GM21526 (cell line): ENCODE measurements around the gene POU2F3.
"Not testable (repeated sequence)": the region's sequence is repeated elsewhere in the genome, so short reads cannot be mapped to it uniquely, and the experiment has no call there.

Source experiments
- ATAC-seq: cut with Tn5 transposase; IDR thresholded peaks from one replicate; pipeline ENCODE4 v1.9.1; 2021; ENCODE audit warnings: moderate library complexity; ENCODE audit not compliant: unreplicated experiment, low FRiP score

Gene POU2F3

GRCh38 chr11:120245434-120245833 is 5.5 kb downstream of the POU2F3 start:
- no peak for ATAC-seq

GRCh38 chr11:120248551-120249278 is 8.8 kb downstream of the POU2F3 start:
- ATAC-seq: no peak

- ATAC-seq: no peak
Observed at GRCh38 chr11:120249279-120250262, 9.6 kb downstream of the POU2F3 start.

GRCh38 chr11:120253377-120253776 is 13.4 kb downstream of the POU2F3 start:
- not testable (repeated sequence) for ATAC-seq

GRCh38 chr11:120254788-120255518 is 15.0 kb downstream of the POU2F3 start:
- ATAC-seq: no peak

- no peak for ATAC-seq
Observed at GRCh38 chr11:120255519-120255866, 15.6 kb downstream of the POU2F3 start.

GRCh38 chr11:120256178-120256577 is 16.2 kb downstream of the POU2F3 start:
- no peak for ATAC-seq

GRCh38 chr11:120256779-120257178 is 16.8 kb downstream of the POU2F3 start:
- ATAC-seq: no peak

- no peak for ATAC-seq
Observed at GRCh38 chr11:120257346-120257745, 17.4 kb downstream of the POU2F3 start.

- ATAC-seq: no peak
Observed at GRCh38 chr11:120258661-120259060, 18.7 kb downstream of the POU2F3 start.

GRCh38 chr11:120259241-120259640 is 19.3 kb downstream of the POU2F3 start:
- ATAC-seq: no peak

- ATAC-seq: no peak
Observed at GRCh38 chr11:120259988-120260565, 20.1 kb downstream of the POU2F3 start.

GRCh38 chr11:120260616-120261015 is 20.7 kb downstream of the POU2F3 start:
- no peak for ATAC-seq

- no peak for ATAC-seq
Observed at GRCh38 chr11:120261321-120261720, 21.4 kb downstream of the POU2F3 start.

- ATAC-seq: no peak
Observed at GRCh38 chr11:120261931-120262330, 22.0 kb downstream of the POU2F3 start.

GRCh38 chr11:120267319-120267718 is 27.4 kb downstream of the POU2F3 start:
- no peak for ATAC-seq

GRCh38 chr11:120268686-120269085 is 28.7 kb downstream of the POU2F3 start:
- ATAC-seq: no peak

GRCh38 chr11:120270386-120270785 is 30.4 kb downstream of the POU2F3 start:
- ATAC-seq: no peak

GRCh38 chr11:120271672-120272071 is 31.7 kb downstream of the POU2F3 start:
- ATAC-seq: no peak

GRCh38 chr11:120272303-120272702 is 32.4 kb downstream of the POU2F3 start:
- ATAC-seq: no peak

- ATAC-seq: no peak
Observed at GRCh38 chr11:120273432-120273831, 33.5 kb downstream of the POU2F3 start.
